Muscle layer of colon (tissue), 2 donors: ENCODE measurements around the gene SEMA3E.

ENCODE experiments used
- H3K27ac ChIP-seq: one replicate; pipeline ENCODE4 v1.7.0; 2013; ENCODE audit warnings: low read depth, mild to moderate bottlenecking, low read length, moderate library complexity
- H3K27me3 ChIP-seq, 2 donors: one replicate each; pipeline ENCODE4 v1.7.0; 2013; ENCODE audit warnings: low read length in 2 of 2, mild to moderate bottlenecking in 2 of 2; ENCODE audit not compliant: insufficient read depth in 2 of 2, control insufficient read depth in 1 of 2
- H3K36me3 ChIP-seq: one replicate; pipeline ENCODE4 v1.7.0; 2013; ENCODE audit warnings: mild to moderate bottlenecking, low read length; ENCODE audit not compliant: insufficient read depth
- H3K4me1 ChIP-seq: one replicate; pipeline ENCODE4 v1.7.0; 2013; ENCODE audit warnings: mild to moderate bottlenecking, low read length; ENCODE audit not compliant: insufficient read depth
- H3K4me3 ChIP-seq, 2 donors: one replicate each; pipeline ENCODE4 v1.7.0; 2013; ENCODE audit warnings: low read length in 2 of 2, low read depth in 1 of 2, mild to moderate bottlenecking in 1 of 2, moderate library complexity in 1 of 2
- H3K9ac ChIP-seq: one replicate; pipeline ENCODE4 v1.7.0; 2013; ENCODE audit warnings: low read length
- H3K9me3 ChIP-seq: one replicate; pipeline ENCODE4 v1.7.0; 2013; ENCODE audit warnings: mild to moderate bottlenecking, low read length
- donor health status: abdominal sarcoma.
- donor health status: Adenocarcinoma of cecum.

SEMA3E gene

DNA sequence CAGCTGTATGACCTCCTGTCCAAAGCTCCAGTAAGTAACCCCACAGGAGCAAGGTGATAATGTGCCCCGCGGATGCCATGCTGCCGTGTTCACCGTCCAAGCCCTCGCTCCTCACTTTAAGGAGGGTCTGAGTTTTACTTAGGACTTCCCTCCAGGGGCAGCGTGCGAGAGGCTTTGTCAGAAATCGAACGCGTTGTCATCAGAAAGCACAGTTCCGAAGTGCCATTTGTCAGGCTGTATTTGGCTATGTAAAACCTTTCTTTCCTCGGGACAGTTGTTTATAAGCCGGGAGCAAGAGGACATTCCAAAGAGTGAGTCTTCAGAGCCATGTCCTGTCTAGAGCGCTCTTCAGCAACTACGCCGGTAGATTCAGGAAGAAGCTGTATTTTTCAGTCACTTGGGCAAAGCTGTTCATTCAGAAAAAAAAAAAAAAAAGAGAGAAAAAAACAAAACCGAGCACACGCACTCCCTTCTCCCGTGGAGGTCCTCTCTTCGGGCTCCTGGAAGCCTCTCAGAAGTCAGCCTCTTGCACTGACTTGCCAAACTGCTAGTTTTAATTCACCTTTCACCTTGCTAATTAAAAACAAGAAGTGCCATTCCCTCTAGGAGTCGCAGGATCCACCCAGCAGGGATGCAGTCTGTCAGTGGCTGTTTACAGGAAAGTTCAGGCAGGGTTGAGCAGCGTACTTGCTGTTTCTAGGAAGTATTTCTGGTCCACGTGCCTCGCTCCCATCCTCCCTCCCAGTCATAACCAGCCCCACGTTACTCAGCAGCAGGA lies at the start of gene SEMA3E:
Gene SEMA3E (minus strand): TSS at position 676 of the 778 bp plus-strand sequence.
- H3K4me1 ChIP-seq, result no peaks in the 10 kb centered on the region
- H3K27me3 ChIP-seq, result no peaks in the 10 kb centered on the region
- H3K27ac ChIP-seq, result peak within 1 kb of the TSS; percentile 62
- no peaks in the 10 kb centered on the region for H3K9me3 ChIP-seq
- H3K36me3 ChIP-seq, result no peaks in the 10 kb centered on the region
- H3K9ac ChIP-seq, result no peak within 1 kb of the TSS
- H3K4me3 ChIP-seq, result peak within 1 kb of the TSS; percentile 44 to 72

DNA sequence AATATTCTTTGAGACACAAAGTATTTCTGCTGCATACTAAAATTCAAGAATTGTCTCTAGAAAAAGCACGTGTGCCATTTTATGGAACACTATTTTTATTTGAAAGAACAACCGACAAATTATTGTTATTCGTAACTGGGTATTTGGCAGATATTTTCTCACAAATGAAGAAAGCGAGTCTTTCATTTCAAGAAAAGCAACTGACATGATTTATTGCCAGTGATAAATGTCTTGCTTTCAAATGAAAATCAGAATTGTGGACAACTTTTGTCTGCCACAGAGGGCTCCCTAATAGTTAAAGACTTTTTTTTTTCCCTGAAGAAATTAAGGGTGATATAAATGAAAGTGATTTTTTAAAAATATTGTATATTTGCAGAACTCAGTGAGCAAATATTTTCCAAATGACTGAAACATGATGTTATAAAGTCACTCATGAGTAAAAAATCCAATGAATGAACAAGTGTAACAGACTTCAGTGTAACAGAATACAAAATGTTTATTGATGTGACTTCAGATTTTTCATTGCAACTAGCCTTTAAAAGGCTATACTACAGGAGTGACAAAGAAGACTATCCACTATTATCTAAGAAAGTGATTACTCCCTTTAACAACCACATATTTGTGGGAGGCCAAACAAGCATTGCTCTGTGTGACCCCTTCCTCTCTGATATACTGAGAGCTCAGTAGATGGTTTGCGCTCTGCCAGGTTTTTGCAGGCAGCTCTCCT lies 49.0 kb upstream of the SEMA3E start:
- Histone ChIP-seq H3K4me1 (no peaks in the 10 kb centered on the region), H3K36me3 (no peaks in the 10 kb centered on the region), H3K9me3 (no peaks in the 10 kb centered on the region), H3K9ac (no peak overlapping the region), H3K4me3 (no peak overlapping the region), H3K27me3 (no peaks in the 10 kb centered on the region), H3K27ac (no peak overlapping the region)

DNA sequence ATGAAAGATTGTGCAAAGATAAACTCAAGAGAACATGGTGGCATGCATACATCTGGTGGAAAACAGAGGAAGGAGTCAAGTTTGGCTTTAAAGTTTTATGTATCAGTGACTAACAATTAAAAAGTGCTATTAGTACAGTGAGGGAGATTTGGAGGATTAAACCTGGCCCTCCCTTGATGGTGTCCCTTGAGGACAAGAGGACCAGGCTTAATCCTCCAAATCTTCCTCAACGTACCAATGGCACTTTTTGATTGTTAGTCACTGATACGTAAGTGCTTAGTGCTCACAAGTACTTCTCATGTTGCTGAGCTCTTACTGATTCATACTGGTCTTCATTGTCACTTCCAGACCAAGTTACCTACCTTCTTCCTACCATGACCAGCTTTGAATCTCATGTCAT lies 47.2 kb upstream of the SEMA3E start:
- no peak overlapping the region for H3K4me3 ChIP-seq
- H3K9me3 ChIP-seq, result no peaks in the 10 kb centered on the region
- no peak overlapping the region for H3K27ac ChIP-seq
- no peaks in the 10 kb centered on the region for H3K27me3 ChIP-seq
- H3K9ac ChIP-seq, result no peak overlapping the region
- no peaks in the 10 kb centered on the region for H3K4me1 ChIP-seq
- H3K36me3 ChIP-seq, result no peaks in the 10 kb centered on the region

DNA sequence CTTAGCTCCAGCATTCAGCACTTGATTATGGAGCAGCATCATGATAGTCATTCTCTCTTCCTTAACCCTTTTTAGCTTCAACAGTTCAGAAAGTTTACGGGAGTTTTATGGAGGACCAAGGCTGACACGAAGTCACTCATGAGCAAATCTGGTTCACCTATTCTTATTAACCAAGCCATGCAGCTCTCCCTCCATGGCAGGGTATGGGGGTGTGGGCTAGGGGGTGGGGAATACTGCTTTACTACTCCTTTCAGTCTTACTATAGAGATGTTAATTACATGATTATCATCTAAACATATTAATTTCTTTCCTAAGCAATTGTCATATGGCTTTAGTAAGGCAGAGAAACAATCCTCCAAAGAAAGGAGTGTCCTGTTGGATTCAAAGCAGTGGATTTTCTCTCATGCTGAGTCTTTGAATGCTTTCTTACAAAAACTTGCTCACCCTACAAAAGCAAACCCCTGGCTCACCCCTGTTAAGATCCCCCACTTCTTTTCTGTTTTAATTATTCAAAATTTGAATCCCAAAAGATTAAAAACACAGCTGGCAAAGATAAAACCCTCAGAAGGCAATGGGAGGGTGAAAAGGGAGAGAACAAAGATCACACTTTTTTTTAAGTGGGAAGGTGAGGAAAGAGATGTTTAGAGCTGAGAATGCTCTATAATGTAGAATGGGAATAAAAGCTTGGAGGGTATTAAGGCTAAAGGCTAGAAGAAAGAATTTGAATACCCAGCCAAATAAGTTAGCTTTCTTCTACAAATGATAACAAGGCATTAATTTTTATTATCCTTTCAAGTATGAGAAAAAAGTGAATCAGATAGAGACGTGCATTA lies 46.4 kb upstream of the SEMA3E start:
- no peak overlapping the region for H3K4me3 ChIP-seq
- no peaks in the 10 kb centered on the region for H3K27me3 ChIP-seq
- H3K4me1 ChIP-seq, result no peaks in the 10 kb centered on the region
- H3K9ac ChIP-seq, result no peak overlapping the region
- H3K27ac ChIP-seq, result no peak overlapping the region
- H3K9me3 ChIP-seq, result no peaks in the 10 kb centered on the region
- no peaks in the 10 kb centered on the region for H3K36me3 ChIP-seq

DNA sequence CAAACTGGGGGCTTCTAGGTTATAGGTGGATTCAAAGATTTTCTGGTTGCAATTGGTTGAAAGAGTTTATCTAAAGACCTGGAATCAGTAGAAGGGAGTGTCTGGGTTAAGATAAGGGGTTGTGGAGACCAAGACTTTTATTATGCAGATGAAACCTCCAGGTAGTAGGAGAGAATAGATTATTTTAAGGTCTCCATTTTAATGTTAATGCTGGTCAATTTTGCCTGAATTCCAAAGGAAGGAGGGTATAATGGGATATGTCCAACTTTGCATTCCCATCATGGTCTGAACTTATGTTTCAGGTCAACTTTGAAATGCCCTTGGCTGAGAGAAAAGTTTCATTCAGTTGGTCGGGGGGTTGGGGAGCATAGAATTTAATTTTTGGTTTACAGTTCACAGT lies 44.3 kb upstream of the SEMA3E start:
- H3K36me3 ChIP-seq, result no peaks in the 10 kb centered on the region
- H3K4me3 ChIP-seq, result no peak overlapping the region
- no peaks in the 10 kb centered on the region for H3K27me3 ChIP-seq
- H3K9ac ChIP-seq, result no peak overlapping the region
- H3K27ac ChIP-seq, result no peak overlapping the region
- H3K4me1 ChIP-seq, result no peaks in the 10 kb centered on the region
- H3K9me3 ChIP-seq, result no peaks in the 10 kb centered on the region

DNA sequence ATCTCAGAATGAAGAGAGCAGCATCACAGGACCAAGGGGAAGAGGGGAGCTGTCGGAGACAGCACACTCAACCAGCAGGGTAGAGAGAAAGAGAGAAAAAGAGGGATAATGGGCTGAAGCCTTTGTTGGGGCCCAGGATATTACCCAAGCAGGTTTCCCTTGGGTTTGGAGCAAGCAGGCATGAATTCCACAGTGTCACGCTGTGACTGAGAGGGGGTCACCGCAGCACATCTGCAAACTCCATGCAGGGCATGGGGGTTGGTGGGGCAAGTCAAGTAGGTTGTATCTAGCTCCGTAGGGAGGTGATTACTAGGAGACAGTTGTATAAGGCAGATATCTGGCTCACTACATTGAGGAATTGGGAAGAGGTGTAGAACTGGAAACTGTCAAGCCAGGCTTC lies 42.2 kb upstream of the SEMA3E start:
- Histone ChIP-seq H3K4me3 (no peak overlapping the region), H3K4me1 (no peaks in the 10 kb centered on the region), H3K27me3 (no peaks in the 10 kb centered on the region), H3K36me3 (no peaks in the 10 kb centered on the region), H3K9ac (no peak overlapping the region), H3K9me3 (no peaks in the 10 kb centered on the region), H3K27ac (no peak overlapping the region)

DNA sequence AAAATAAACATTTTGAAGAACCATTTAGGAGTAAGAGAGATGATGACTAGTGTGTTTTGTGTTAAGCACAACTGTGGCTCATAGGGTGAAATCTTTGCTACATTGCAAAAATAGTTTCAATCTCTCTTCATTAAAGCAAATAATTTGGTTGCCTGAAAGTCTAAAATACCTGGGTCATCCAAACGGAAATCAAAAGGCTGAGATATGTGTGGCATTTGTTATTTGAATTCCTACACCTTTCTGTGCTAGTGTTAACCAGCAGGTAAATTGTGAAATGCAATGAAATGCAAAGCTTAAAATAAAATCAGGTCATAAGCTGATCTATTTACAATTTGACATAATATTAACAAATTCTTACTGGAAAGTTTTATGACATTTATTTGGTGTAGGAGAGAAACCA lies 40.9 kb upstream of the SEMA3E start:
- no peak overlapping the region for H3K4me3 ChIP-seq

DNA sequence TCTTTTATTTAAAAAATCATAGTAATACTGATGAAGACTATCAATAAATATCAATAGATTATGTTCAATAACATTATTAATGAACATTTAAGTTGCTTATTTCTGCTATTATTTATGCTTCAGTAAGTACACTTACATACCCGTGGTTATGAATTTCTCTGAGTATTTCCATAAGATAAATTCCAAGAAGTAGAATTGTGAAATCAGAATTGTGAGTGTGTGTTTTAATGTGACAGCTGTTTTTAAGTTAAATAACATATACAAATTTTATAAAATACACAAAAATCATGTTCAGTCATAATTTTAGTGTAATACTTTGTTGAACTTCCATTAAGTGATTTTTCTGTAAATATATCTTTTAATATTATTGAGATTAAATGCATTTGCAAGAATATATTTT lies 37.5 kb upstream of the SEMA3E start:
- Histone ChIP-seq H3K9me3 (no peaks in the 10 kb centered on the region), H3K27ac (no peak overlapping the region), H3K36me3 (no peaks in the 10 kb centered on the region), H3K4me1 (no peaks in the 10 kb centered on the region), H3K9ac (no peak overlapping the region), H3K27me3 (no peaks in the 10 kb centered on the region), H3K4me3 (no peak overlapping the region)

More for the DNA sequence above, 40.9 kb upstream of the SEMA3E start:
- Histone ChIP-seq H3K27me3 (no peaks in the 10 kb centered on the region), H3K36me3 (no peaks in the 10 kb centered on the region), H3K9me3 (no peaks in the 10 kb centered on the region), H3K4me1 (no peaks in the 10 kb centered on the region), H3K27ac (no peak overlapping the region), H3K9ac (no peak overlapping the region)

DNA sequence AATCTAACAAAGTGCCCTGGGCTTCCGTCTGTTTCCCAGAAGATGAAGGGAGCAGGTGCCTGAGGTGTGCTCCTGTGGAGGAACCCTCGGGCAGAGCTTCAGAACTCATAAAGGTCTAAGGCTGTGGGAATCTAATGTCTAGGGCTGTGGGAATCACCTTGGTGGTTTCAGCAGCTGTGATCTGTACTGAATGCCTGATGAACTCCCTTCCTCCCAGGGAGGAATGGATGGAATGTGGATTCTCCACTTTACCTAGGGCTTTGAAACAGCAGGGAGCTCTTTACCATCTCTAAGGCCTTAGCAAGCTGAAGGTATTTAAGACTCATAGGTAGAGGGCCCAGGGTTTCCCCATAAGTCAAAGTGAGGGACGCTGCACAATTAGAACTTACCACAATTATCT lies 36.0 kb upstream of the SEMA3E start:
- H3K9me3 ChIP-seq, result no peaks in the 10 kb centered on the region
- no peak overlapping the region for H3K4me3 ChIP-seq
- no peak overlapping the region for H3K9ac ChIP-seq
- H3K36me3 ChIP-seq, result no peaks in the 10 kb centered on the region
- no peak overlapping the region for H3K27ac ChIP-seq
- H3K4me1 ChIP-seq, result no peaks in the 10 kb centered on the region
- H3K27me3 ChIP-seq, result no peaks in the 10 kb centered on the region

DNA sequence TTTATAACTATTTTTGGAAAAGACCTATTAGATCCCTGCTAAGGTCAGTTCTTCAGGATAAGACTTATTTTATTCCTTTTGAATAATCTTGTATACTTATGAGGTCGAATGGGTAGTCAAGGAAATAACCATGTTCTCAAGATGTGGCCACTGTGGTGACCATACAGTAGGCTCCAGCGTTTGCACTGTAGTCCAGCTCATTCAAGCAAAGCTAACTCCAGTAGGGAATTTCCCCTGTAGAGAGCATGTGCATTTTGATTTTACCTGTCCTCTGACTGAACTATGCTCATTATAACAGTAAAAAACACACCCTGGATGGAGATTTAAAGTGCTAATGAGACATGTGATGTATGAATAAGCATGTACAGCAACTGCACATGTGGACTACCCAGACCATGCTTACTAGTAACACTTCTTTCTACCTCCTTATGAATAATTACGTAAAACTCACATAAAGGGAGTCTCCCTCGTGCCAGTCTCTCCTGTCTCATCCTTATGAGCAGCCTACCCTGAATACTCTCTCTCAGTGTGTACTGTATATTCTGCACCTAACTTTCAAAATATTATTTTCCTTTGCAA lies 32.4 kb upstream of the SEMA3E start:
- no peak overlapping the region for H3K4me3 ChIP-seq
- no peaks in the 10 kb centered on the region for H3K27me3 ChIP-seq
- no peak overlapping the region for H3K27ac ChIP-seq
- no peaks in the 10 kb centered on the region for H3K36me3 ChIP-seq
- peaks cover 6% of the 10 kb centered on the region for H3K4me1 ChIP-seq
- no peak overlapping the region for H3K9ac ChIP-seq
- H3K9me3 ChIP-seq, result no peaks in the 10 kb centered on the region

DNA sequence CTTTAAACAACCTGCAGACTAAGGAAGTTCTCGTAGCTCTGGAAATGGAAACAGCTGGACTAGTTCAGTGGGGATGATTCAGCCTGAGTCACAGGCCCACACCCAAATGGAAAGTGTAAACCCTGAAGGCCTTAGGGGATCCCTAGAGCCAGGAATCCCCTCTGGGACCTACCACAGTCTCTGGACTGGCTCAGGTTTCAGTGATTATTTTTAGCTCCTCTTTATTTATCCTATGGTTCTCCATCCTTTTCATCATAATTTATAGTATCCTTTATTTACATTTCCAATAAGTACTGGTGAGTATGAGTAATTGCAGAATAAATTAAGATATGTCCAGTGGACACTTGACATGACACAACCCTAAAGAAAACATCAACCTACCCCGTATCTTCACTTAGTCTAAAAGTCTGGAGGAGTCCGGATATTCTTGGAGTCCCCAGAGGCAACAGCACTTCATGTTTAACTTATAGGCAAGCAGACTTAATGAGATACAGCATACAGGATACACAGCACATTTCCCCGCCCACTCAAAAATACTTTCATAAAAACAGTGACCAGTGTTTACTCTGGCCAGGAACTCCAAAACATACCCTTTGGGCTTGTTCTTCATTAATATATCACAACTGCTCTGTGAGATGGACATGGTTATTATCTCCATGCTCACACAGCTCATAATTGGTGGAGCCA lies 28.4 kb upstream of the SEMA3E start:
- no peaks in the 10 kb centered on the region for H3K9me3 ChIP-seq
- H3K4me3 ChIP-seq, result no peak overlapping the region
- H3K27ac ChIP-seq, result no peak overlapping the region
- H3K27me3 ChIP-seq, result no peaks in the 10 kb centered on the region
- H3K36me3 ChIP-seq, result no peaks in the 10 kb centered on the region
- H3K9ac ChIP-seq, result no peak overlapping the region
- H3K4me1 ChIP-seq, result peaks cover 6% of the 10 kb centered on the region
